H9 (cell line): ENCODE measurements around the gene CREB3L2. TPM values are rescaled to one million over a fixed set of nuclear protein-coding genes. Genes with fewer than 3 reads are reported as not detected.
A peak's percentile ranks its signal among the peaks of the same experiment; 100 is the strongest.

Source experiments
- DNase-seq: peaks from one replicate; pipeline ENCODE4 v3.0.0-alpha.2; 2017
- H2AFZ ChIP-seq: one replicate; pipeline ENCODE4 v1.6.1; 2013; ENCODE audit warnings: mild to moderate bottlenecking, low read length, control low read depth, moderate library complexity
- H2AK5ac ChIP-seq: 2 replicates; pipeline ENCODE4 v1.6.1; 2013; ENCODE audit warnings: low read length, control low read depth, mixed read lengths; ENCODE audit not compliant: insufficient read length
- H2BK120ac ChIP-seq: one replicate; pipeline ENCODE4 v1.6.1; 2013; ENCODE audit warnings: low read depth, mild to moderate bottlenecking, low read length, control low read depth, inconsistent platforms; ENCODE audit not compliant: poor library complexity, severe bottlenecking
- H2BK12ac ChIP-seq: 2 replicates; pipeline ENCODE4 v1.6.1; 2013; ENCODE audit warnings: low read length, control low read depth, mixed read lengths, low read depth; ENCODE audit not compliant: insufficient read length
- H2BK15ac ChIP-seq: 2 replicates; pipeline ENCODE4 v1.6.1; 2013; ENCODE audit warnings: low read depth, low read length, control low read depth
- H2BK20ac ChIP-seq: one replicate; pipeline ENCODE4 v1.6.1; 2013; ENCODE audit warnings: low read depth, mild to moderate bottlenecking, low read length, control low read depth, inconsistent platforms; ENCODE audit not compliant: poor library complexity, severe bottlenecking
- H2BK5ac ChIP-seq: 2 replicates; pipeline ENCODE4 v1.6.1; 2013; ENCODE audit warnings: low read length, control low read depth, mixed read lengths; ENCODE audit not compliant: insufficient read length
- H3K14ac ChIP-seq: 2 replicates; pipeline ENCODE4 v1.6.1; 2013; ENCODE audit warnings: low read length, control low read depth; ENCODE audit not compliant: insufficient read depth
- H3K18ac ChIP-seq: 2 replicates; pipeline ENCODE4 v1.6.1; 2013; ENCODE audit warnings: low read depth, mild to moderate bottlenecking, mixed read lengths, low read length, control low read depth; ENCODE audit not compliant: insufficient read length
- H3K23ac ChIP-seq: 2 replicates; pipeline ENCODE4 v1.6.1; 2013; ENCODE audit warnings: low read length, control low read depth, mixed read lengths, low read depth; ENCODE audit not compliant: insufficient read length
- H3K23me2 ChIP-seq: 2 replicates; pipeline ENCODE4 v1.6.1; 2013; ENCODE audit warnings: low read depth, mild to moderate bottlenecking, mixed read lengths, low read length, control low read depth; ENCODE audit not compliant: insufficient read length, poor library complexity, severe bottlenecking
- H3K27ac ChIP-seq: 2 replicates; pipeline ENCODE4 v1.5.1; 2013; ENCODE audit warnings: low read length, control low read depth, mixed read lengths, low read depth; ENCODE audit not compliant: insufficient read length
- H3K27me3 ChIP-seq: 2 replicates; pipeline ENCODE4 v1.6.1; 2013; ENCODE audit warnings: low read length, control low read depth, inconsistent platforms; ENCODE audit not compliant: insufficient read depth
- H3K4ac ChIP-seq: 2 replicates; pipeline ENCODE4 v1.6.1; 2013; ENCODE audit warnings: low read depth, mild to moderate bottlenecking, control low read depth, inconsistent platforms, low read length, moderate library complexity
- H3K4me1 ChIP-seq: 2 replicates; pipeline ENCODE4 v1.6.1; 2013; ENCODE audit warnings: low read length, control low read depth, inconsistent platforms; ENCODE audit not compliant: insufficient read depth
- H3K4me2 ChIP-seq: 2 replicates; pipeline ENCODE4 v1.6.1; 2013; ENCODE audit warnings: low read length, control low read depth, mixed read lengths; ENCODE audit not compliant: insufficient read length, insufficient read depth
- H3K56ac ChIP-seq: 2 replicates; pipeline ENCODE4 v1.6.1; 2013; ENCODE audit warnings: low read depth, mild to moderate bottlenecking, mixed read lengths, low read length, control low read depth; ENCODE audit not compliant: insufficient read length
- H3K79me1 ChIP-seq: 2 replicates; pipeline ENCODE4 v1.6.1; 2013; ENCODE audit warnings: low read depth, mild to moderate bottlenecking, moderate library complexity, low read length, control low read depth, inconsistent platforms; ENCODE audit not compliant: insufficient read depth, poor library complexity, severe bottlenecking
- H3K79me2 ChIP-seq: 2 replicates; pipeline ENCODE4 v1.6.1; 2013; ENCODE audit warnings: low read length, control low read depth, inconsistent platforms; ENCODE audit not compliant: insufficient read depth
- H3K9ac ChIP-seq: 2 replicates; pipeline ENCODE4 v1.6.1; 2013; ENCODE audit warnings: low read length, control low read depth, mixed read lengths; ENCODE audit not compliant: insufficient read length; ENCODE audit errors: extremely low read depth
- H3K9me3 ChIP-seq: one replicate; pipeline ENCODE4 v1.6.1; 2013; ENCODE audit warnings: low read depth, low read length, inconsistent platforms; ENCODE audit not compliant: control insufficient read depth
- H3T11ph ChIP-seq: one replicate; pipeline ENCODE4 v1.6.1; 2013; ENCODE audit warnings: mild to moderate bottlenecking, low read length, control low read depth, inconsistent platforms
- H4K20me1 ChIP-seq: one replicate; pipeline ENCODE4 v1.6.1; 2013; ENCODE audit not compliant: control insufficient read depth, insufficient read length, insufficient read depth
- H4K5ac ChIP-seq: 2 replicates; pipeline ENCODE4 v1.6.1; 2013; ENCODE audit warnings: low read depth, mild to moderate bottlenecking, mixed read lengths, low read length, control low read depth; ENCODE audit not compliant: insufficient read length
- H4K8ac ChIP-seq: replicated peaks from 2 replicates; pipeline ENCODE4 v1.6.1; 2013; ENCODE audit warnings: low read length, control low read depth, mixed read lengths, low read depth; ENCODE audit not compliant: insufficient read length
- H4K91ac ChIP-seq: 2 replicates; pipeline ENCODE4 v1.6.1; 2013; ENCODE audit warnings: low read depth, mild to moderate bottlenecking, moderate library complexity, mixed read lengths, low read length, control low read depth; ENCODE audit not compliant: insufficient read length
- H3K27ac Mint-ChIP-seq, 3 experiments: 2 replicates in 2 of 3; 3 replicates in 1 of 3; pipeline ENCODE4 v1.8.0; 2020 to 2021; ENCODE audit warnings: mixed read lengths in 3 of 3, mild to moderate bottlenecking in 1 of 3, moderate library complexity in 1 of 3
- H3K27me3 Mint-ChIP-seq: 2 replicates; pipeline ENCODE4 v1.8.0; 2021; ENCODE audit warnings: low read depth, mild to moderate bottlenecking, moderate library complexity, mixed read lengths
- H3K36me3 Mint-ChIP-seq, 3 experiments: 2 replicates in 2 of 3; 3 replicates in 1 of 3; pipeline ENCODE4 v1.8.0; 2020 to 2021; ENCODE audit warnings: low read depth in 3 of 3, mixed read lengths in 3 of 3; ENCODE audit not compliant: insufficient read depth in 1 of 3
- H3K4me1 Mint-ChIP-seq, 2 experiments: 2 replicates each; pipeline ENCODE4 v1.8.0; 2020; ENCODE audit warnings: mixed read lengths in 2 of 2
- H3K4me3 Mint-ChIP-seq, 2 experiments: 2 replicates in 1 of 2; 3 replicates in 1 of 2; pipeline ENCODE4 v1.8.0; 2020 to 2021; ENCODE audit warnings: mild to moderate bottlenecking in 2 of 2, mixed read lengths in 2 of 2, moderate library complexity in 1 of 2
- H3K9me3 Mint-ChIP-seq, 2 experiments: 2 replicates in 1 of 2; 3 replicates in 1 of 2; pipeline ENCODE4 v1.8.0; 2020; ENCODE audit warnings: mild to moderate bottlenecking in 2 of 2, mixed read lengths in 2 of 2, moderate library complexity in 1 of 2
- CTCF ChIP-seq: fragments of 200-600 bp; sonication (generic); conservative IDR thresholded peaks from 3 replicates; pipeline ENCODE4 v1.8.0; 2021; ENCODE audit warnings: antibody characterized with exemption, mild to moderate bottlenecking
- WGBS: extraction: QIAGEN DNeasy Blood & Tissue Kit; methylation state at CpG from one replicate; pipeline ENCODE4 v1.1.7; 2013; ENCODE audit warnings: missing lambda C conversion rate, low lambda C conversion rate, mixed read lengths; ENCODE audit not compliant: insufficient read length; ENCODE audit errors: extremely low coverage; 5-methylcytosine and 5-hydroxymethylcytosine counted together
- total RNA-seq: library from RNA; stranded (reverse); gene quantifications from 2 replicates; pipeline ENCODE4 v1.2.1, GENCODE V29; 2021

CREB3L2 gene
- total RNA-seq, 1 experiment from 2014 or later, result 60.7 TPM

DNA sequence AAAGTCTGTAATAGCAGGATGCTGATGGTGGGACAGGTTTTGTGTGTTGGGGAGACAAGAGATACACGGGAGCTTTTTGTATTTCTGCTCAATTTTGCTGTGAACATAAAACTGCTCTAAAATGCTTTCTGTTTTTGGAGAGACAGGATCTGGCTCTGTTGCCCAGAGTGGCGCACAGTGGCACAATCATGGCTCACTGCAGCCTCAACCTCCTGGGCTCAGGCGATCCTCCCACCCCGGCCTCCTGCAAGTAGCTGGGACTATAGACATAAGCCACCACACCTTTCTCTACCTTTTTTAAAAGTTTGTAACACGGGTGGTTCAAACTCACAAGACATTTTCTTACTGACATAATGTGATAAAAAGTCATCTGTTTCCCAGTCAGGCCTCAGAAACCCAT, 14.3 kb downstream of the CREB3L2 start:
- no peak overlapping the region for H2AK5ac ChIP-seq
- peaks cover 26 to 45% of the 10 kb centered on the region in 2 experiments for H3K4me1 Mint-ChIP-seq
- H4K20me1 ChIP-seq, result peaks cover 2% of the 10 kb centered on the region
- no peak overlapping the region for H3K23ac ChIP-seq
- no peak overlapping the region for H4K8ac ChIP-seq
- TF ChIP-seq CTCF, result no peak
- no peaks in the 10 kb centered on the region for H3K27me3 ChIP-seq
- no peak overlapping the region for H2BK5ac ChIP-seq
- H3K27ac ChIP-seq, result no peak overlapping the region
- H4K5ac ChIP-seq, result no peak overlapping the region
- H3K9me3 Mint-ChIP-seq, result peaks cover 0 to 6% of the 10 kb centered on the region in 2 experiments; a peak in 3 of 5 replicates
- no peak overlapping the region for H3K9ac ChIP-seq
- H3K4me1 ChIP-seq, result peaks cover 14% of the 10 kb centered on the region; the same call in 1 of the 2 replicates
- H3K4me2 ChIP-seq, result no peak overlapping the region
- H3K56ac ChIP-seq, result no peak overlapping the region
- H3K14ac ChIP-seq, result no peak overlapping the region
- H3K79me1 ChIP-seq, result peaks cover 8% of the 10 kb centered on the region
- no peak overlapping the region for H2AFZ ChIP-seq
- H3K4ac ChIP-seq, result no peak overlapping the region
- no peak overlapping the region for H3T11ph ChIP-seq
- H3K9me3 ChIP-seq, result no peaks in the 10 kb centered on the region
- DNase-seq, result no peak
- no peak overlapping the region for H3K4me3 Mint-ChIP-seq
- H2BK12ac ChIP-seq, result no peak overlapping the region
- no peak overlapping the region for H2BK15ac ChIP-seq
- H3K27me3 Mint-ChIP-seq, result no peaks in the 10 kb centered on the region
- H3K36me3 Mint-ChIP-seq, result peaks cover 22 to 27% (median 23%) of the 10 kb centered on the region in 3 experiments
- no peak overlapping the region for H2BK20ac ChIP-seq
- WGBS, result no CpG with 5 or more reads among the region's 5 CpGs
- peak overlapping the region in 1 of 3 experiments; percentile 16; a peak in 1 of 7 replicates for H3K27ac Mint-ChIP-seq
- H3K79me2 ChIP-seq, result peaks cover 18% of the 10 kb centered on the region; the same call in 1 of the 2 replicates
- no peak overlapping the region for H3K18ac ChIP-seq
- H2BK120ac ChIP-seq, result no peak overlapping the region
- no peaks in the 10 kb centered on the region for H3K23me2 ChIP-seq
- no peak overlapping the region for H4K91ac ChIP-seq
